NOMO-1 (cell line): Measurements from ENCODE around the gene HDAC5.
"Not testable (repeated sequence)": the region's sequence is repeated elsewhere in the genome, so short reads cannot be mapped to it uniquely, and the experiment has no call there.

Source experiments
- DNase-seq, 2 experiments: peaks; one replicate each; lab custom pipeline; 2025; ENCODE audit not compliant: unreplicated experiment in 2 of 2; lab: John Stamatoyannopoulos, UW

HDAC5 gene

GRCh38 chr17:44133918-44134476 lies 10.6 kb upstream of the HDAC5 start:
- no peak for DNase-seq

GRCh38 chr17:44132275-44132821 lies 8.9 kb upstream of the HDAC5 start:
- no peak for DNase-seq

- not testable (repeated sequence) for DNase-seq
Observed at GRCh38 chr17:44131372-44131771, 7.9 kb upstream of the HDAC5 start.

GRCh38 chr17:44130693-44131349 lies 7.4 kb upstream of the HDAC5 start:
- DNase-seq = no peak

- DNase-seq = no peak
Observed at GRCh38 chr17:44128383-44128782, 4.9 kb upstream of the HDAC5 start.

GRCh38 chr17:44124118-44124438 lies 637 bp upstream of the HDAC5 start:
- DNase-seq = no peak

GRCh38 chr17:44122816-44123355 lies 555 bp downstream of the HDAC5 start:
- DNase-seq = no peak

GRCh38 chr17:44121997-44122815 lies 1.2 kb downstream of the HDAC5 start:
- DNase-seq = peak in 1 of 2 experiments; percentile 13

- DNase-seq = no peak
Observed at GRCh38 chr17:44120851-44121605, 2.4 kb downstream of the HDAC5 start.

GRCh38 chr17:44120281-44120680 lies 3.2 kb downstream of the HDAC5 start:
- DNase-seq = not testable (repeated sequence)

- DNase-seq = no peak
Observed at GRCh38 chr17:44119798-44120197, 3.6 kb downstream of the HDAC5 start.

- DNase-seq = no peak
Observed at GRCh38 chr17:44119062-44119461, 4.4 kb downstream of the HDAC5 start.

GRCh38 chr17:44118427-44119050 lies 4.9 kb downstream of the HDAC5 start:
- no peak for DNase-seq

- no peak for DNase-seq
Observed at GRCh38 chr17:44117351-44117750, 6.1 kb downstream of the HDAC5 start.

GRCh38 chr17:44115585-44116415 lies 7.6 kb downstream of the HDAC5 start:
- no peak for DNase-seq

- no peak for DNase-seq
Observed at GRCh38 chr17:44113868-44114840, 9.3 kb downstream of the HDAC5 start.

- no peak for DNase-seq
Observed at GRCh38 chr17:44113382-44113781, 10.1 kb downstream of the HDAC5 start.
